GM18951 (cell line): ENCODE results near the gene DENND5A.
"Not testable (repeated sequence)": the region's sequence is repeated elsewhere in the genome, so short reads cannot be mapped to it uniquely, and the experiment has no call there.

Source experiments
- POLR2A ChIP-seq: IDR thresholded peaks from 4 replicates; pipeline ENCODE4 v1.6.1; 2011; ENCODE audit warnings: mild to moderate bottlenecking; ENCODE audit not compliant: insufficient read length, insufficient read depth; ENCODE audit errors: extremely low read depth
- in situ Hi-C: fragments of 300-500 bp; cut with MboI; formaldehyde crosslinking; loops from one replicate; pipeline ENCODE4 v1.12.0; 2022; ENCODE audit warnings: low sequenced_read_pairs, mixed read lengths, inconsistent platforms; ENCODE audit not compliant: unreplicated experiment

Gene DENND5A

GRCh38 chr11:9187616-9188015 lies 77.5 kb downstream of the DENND5A start:
- no peak for TF ChIP-seq POLR2A
- in situ Hi-C loops: no loop called here

DNA sequence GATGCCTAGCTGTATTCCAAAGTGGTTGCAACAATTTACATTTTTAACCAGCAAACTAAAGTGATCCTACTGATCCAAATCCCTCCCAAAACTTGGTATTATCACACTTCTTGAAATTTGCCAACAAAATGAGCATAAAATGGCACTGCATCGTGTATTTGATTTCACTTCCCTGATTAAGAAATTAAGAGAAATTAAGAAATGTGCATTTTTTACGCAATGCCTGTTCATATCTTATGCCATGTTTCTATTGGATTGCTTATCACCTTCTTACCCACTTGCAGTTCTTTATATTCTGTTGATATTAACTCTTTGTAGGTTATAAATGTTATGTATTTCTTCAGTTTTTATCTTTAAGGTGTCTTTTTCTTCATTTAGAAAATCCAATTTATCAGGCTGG lies 80.6 kb downstream of the DENND5A start:
- TF ChIP-seq POLR2A: no peak
- in situ Hi-C loops: no loop called here

- no peak for TF ChIP-seq POLR2A
- in situ Hi-C loops: no loop called here
Observed at GRCh38 chr11:9182180-9182871, 82.8 kb downstream of the DENND5A start.

- in situ Hi-C loops: no loop called here
- no peak for TF ChIP-seq POLR2A
Observed at GRCh38 chr11:9180784-9181183, 84.4 kb downstream of the DENND5A start.

- no peak for TF ChIP-seq POLR2A
- in situ Hi-C loops: no loop called here
Observed at GRCh38 chr11:9179141-9179540, 86.0 kb downstream of the DENND5A start.

GRCh38 chr11:9178716-9179115 lies 86.4 kb downstream of the DENND5A start:
- in situ Hi-C loops: no loop called here
- TF ChIP-seq POLR2A: no peak

- no peak for TF ChIP-seq POLR2A
- in situ Hi-C loops: no loop called here
Observed at GRCh38 chr11:9177438-9178091, 87.6 kb downstream of the DENND5A start.

DNA sequence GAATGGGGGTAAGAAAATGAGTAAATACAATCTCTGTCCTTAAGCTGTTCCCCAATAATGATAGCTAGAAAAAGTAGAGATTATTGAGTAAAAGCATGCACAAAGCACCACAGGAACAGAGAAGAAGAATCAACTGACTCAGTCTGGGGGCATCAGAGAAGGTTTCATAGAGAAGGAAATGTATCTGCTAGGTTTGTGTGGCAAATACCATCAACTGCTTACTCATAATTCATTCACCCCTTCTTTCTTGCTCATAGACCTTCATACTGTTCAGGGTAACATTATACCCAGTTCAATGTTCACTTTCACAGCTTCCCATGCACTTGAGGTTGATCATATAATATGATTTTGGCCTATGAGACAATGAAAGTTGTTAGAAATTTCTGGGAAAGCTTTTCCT lies 88.6 kb downstream of the DENND5A start:
- TF ChIP-seq POLR2A: no peak
- in situ Hi-C loops: no loop called here

DNA sequence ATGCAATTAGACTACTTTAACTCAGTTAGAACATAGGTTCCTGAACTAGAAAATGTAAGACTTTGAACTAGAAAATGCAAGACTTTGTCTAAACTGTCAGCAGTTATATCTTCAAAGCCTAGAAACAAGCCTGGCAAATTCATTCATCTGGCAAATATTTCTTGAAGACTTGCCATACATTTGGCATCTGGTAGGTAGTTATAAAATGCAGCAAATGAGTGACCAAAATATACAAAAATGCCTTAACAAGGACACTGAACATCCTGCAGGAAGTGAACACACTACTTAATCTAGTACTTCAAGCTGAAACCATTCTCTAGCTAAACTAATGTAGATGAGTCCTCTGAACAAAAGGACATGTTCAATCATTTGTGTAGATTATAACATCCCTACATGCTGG lies 89.0 kb downstream of the DENND5A start:
- no peak for TF ChIP-seq POLR2A
- in situ Hi-C loops: no loop called here

DNA sequence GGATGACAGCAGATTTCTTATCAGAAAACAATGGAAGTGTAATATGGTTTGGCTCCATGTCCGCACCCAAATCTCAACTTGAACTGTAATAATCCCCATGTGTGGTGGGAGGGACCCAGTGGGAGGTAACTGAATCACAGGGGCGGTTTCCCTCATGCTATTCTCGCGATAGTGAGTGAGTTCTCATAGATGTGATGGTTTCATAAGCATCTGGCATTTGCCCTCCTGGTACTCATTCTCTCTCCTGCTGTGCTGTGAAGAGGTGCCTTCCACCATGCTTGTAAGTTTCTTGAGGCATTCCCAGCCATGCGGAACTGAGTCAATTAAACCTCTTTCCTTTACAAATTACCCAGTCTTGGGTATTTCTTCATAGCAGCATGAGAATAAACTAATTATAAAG lies 92.8 kb downstream of the DENND5A start:
- no peak for TF ChIP-seq POLR2A
- in situ Hi-C loops: no loop called here

DNA sequence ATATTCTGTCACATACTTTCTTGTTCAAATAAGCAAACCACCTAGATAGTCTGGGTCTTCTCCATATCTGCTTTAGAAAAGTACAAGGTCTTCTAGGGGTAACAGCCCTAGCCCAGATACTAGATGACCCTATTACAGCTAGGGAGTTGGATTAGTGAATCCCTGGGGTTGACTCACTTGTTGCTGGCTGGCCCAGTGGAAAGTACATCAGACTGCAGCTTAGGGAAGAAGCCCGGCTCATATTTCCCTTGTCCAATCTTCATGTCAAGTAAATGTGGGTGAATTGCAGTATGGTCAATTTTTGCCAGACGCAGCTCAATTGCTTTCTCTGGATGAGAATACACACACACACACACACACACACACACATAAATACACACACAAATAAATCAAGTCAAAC lies 94.7 kb downstream of the DENND5A start:
- no peak for TF ChIP-seq POLR2A
- in situ Hi-C loops: no loop called here

DNA sequence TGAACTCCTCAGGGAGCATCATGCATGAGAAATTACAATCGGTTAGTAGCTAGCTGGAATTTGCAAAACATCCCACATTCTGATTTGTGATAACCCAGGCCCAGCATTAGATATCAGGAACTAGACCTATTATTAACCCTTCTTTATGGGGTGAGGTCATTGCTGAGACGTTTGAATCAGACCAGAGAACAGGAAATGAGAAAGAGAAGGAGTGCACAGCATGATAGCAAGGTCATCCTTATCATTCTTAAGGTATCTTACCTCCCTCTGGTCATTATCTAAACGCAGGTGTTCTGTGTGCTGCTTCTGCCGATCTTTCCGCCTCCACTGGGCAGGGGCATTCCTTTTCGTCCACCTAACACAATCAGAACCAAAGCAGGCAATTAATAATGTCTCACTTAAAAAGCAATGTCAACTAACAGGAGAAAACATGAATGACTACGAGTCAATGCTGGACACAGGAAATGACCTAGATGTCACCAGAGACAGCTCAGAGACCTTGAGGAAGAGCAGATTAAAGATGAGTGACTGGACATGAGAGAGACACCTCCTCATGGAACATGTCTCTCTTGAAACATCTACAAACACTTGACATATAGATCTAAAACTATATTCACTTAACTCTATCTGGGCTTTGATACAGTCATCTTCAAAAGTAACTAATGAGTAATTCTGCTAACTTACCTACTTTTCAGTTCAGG lies 95.4 kb downstream of the DENND5A start:
- in situ Hi-C loops: no loop called here
- TF ChIP-seq POLR2A: no peak

GRCh38 chr11:9161991-9162390 lies 103.2 kb downstream of the DENND5A start:
- in situ Hi-C loops: not testable (repeated sequence)

DNA sequence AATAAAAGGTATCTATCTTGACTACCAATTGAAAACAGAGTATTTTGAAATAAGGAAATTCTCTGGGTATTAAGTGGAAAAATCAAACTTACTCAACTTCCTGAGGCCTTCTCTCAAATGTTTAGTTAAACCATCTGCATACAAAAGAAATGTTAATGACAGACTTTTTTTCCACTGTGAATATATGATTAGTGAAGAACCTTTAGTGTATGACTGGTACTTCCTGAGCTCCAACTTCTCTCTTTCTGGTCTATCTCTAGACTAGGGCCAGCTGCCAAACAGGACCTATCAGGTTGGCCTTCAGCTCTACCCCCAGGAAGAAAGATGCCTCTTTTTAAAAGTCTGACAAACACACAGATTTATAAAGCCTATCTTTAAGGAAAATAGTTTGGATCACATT lies 105.0 kb downstream of the DENND5A start:
- in situ Hi-C loops: no loop called here
- no peak for TF ChIP-seq POLR2A

- TF ChIP-seq POLR2A: no peak
- in situ Hi-C loops: no loop called here
Observed at GRCh38 chr11:9158898-9159391, 106.2 kb downstream of the DENND5A start.
